K562 (cell line): Measurements from ENCODE around the gene TAOK2. TPM values are rescaled to one million over a fixed set of nuclear protein-coding genes. Genes with fewer than 3 reads are reported as not detected.

Experiments
- ATF7 ChIP-seq: fragments of 450-650 bp; IDR thresholded peaks from 2 replicates; pipeline ENCODE4 v1.7.1; 2014; ENCODE audit warnings: mild to moderate bottlenecking, moderate library complexity
- JUNB ChIP-seq: fragments of 450-650 bp; formaldehyde crosslinking; conservative IDR thresholded peaks from 2 replicates; pipeline ENCODE4 v1.4.0; 2020; ENCODE audit warnings: mild to moderate bottlenecking
- KLF13 ChIP-seq: fragments of 450-650 bp; IDR thresholded peaks from 2 replicates; pipeline ENCODE4 v1.6.1; 2016; ENCODE audit warnings: missing genetic modification characterization, low read depth, mild to moderate bottlenecking, missing compliant biosample characterization, moderate library complexity, borderline replicate concordance
- MLLT1 ChIP-seq, 2 experiments: fragments of 450-650 bp; IDR thresholded peaks; 2 replicates each; pipeline ENCODE4 v1.6.1; 2016
- POLR2B ChIP-seq: fragments of 450-650 bp; IDR thresholded peaks from 2 replicates; pipeline ENCODE4 v1.6.1; 2018; ENCODE audit warnings: low read depth; ENCODE audit not compliant: partially characterized antibody
- RFX7 ChIP-seq: fragments of 250-450 bp; sonication (Bioruptor Pico); IDR thresholded peaks from 2 replicates; pipeline ENCODE4 v1.5.1; 2021; ENCODE audit warnings: mild to moderate bottlenecking
- TRIM24 ChIP-seq, 2 experiments: fragments of 450-650 bp; IDR thresholded peaks; 2 replicates each; pipeline ENCODE4 v1.6.1; 2016
- ZNF324 ChIP-seq: fragments of 250-450 bp; sonication (Bioruptor Pico); IDR thresholded peaks from 2 replicates; pipeline ENCODE4 v1.4.0; 2020; ENCODE audit warnings: mild to moderate bottlenecking
- polyA plus RNA-seq, 8 experiments: library from polyadenylated mRNA; depleted of rRNA in 4 of 8; stranded (reverse) in 5 of 8; unstranded in 3 of 8; fragments of >200 nt; fragmentation: Nextera tagmentation in 2 of 8; fragmentation: Illumina TruSeq in 1 of 8; extraction: Ambion mirVana in 2 of 8; extraction: Trizol in 1 of 8; gene quantifications; 2 replicates each; pipeline versions ENCODE4 v1.2.1 to v1.2.3, GENCODE V29; 2011 to 2014; ENCODE audit warnings: inconsistent platforms in 1 of 8, missing spikeins in 1 of 8
- total RNA-seq, 7 experiments: library from RNA; depleted of rRNA in 6 of 7; stranded (reverse); fragments of >200 nt in 6 of 7; fragmentation: Illumina TruSeq in 2 of 7; extraction: Trizol in 2 of 7; gene quantifications; 2 replicates each; pipeline versions ENCODE4 v1.2.1 to v1.2.3, GENCODE V29; 2011 to 2021; ENCODE audit warnings: low replicate concordance in 1 of 7
- TF ChIP-seq, protein P1 (sequence below), 2 experiments: fragments of 450-650 bp in 1 of 2; sonication (generic) in 1 of 2; formaldehyde crosslinking in 1 of 2; IDR thresholded peaks; 2 replicates each; pipeline versions ENCODE4 v1.7.1 to v1.9.0; 2016 to 2022; ENCODE audit warnings: inconsistent platforms in 1 of 2, mild to moderate bottlenecking in 1 of 2, missing genetic modification reagents in 1 of 2
- TF ChIP-seq, protein P2 (sequence below): sonication (generic); formaldehyde crosslinking; IDR thresholded peaks from 2 replicates; pipeline ENCODE4 v1.8.0; 2023; ENCODE audit warnings: missing genetic modification reagents, mild to moderate bottlenecking, borderline replicate concordance

TAOK2 gene
- total and polyA plus RNA-seq, 9 of the 15 experiments (the other 6 are each of a cell fraction or from before 2014, with no cell fraction given), result 0.10 to 41.8 (median 13.7) TPM

DNA sequence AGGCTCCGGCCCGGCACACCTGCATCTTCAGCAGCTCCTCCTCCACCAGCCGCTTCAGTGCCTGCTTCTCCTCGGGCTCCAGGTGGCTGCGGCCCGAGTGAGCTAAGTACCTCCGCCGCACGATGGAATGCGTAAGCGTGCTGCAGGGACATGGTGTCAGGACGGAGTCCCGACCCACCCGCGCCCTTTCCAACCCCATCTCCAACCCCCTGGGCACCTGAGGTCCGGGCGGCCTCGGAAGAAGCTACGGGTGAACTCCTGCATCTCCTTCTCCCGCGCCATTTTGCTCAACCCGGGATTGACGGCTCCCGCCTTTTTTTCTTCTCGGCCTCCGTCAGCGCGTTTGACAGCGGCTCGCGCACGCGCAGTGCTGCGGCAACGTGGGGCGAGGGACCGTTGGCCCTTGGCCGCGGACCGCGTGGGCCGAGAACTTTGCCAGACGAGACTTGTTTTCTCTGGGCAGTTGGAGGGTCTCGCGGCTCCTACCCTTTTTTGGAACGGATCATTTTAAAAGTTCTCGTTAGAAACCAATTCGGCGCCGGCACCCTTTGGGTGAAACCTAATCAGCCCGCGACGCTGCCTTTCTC, 21.7 kb downstream of the TAOK2 start, which contains the start of gene HIRIP3 (continued):
- TF ChIP-seq, protein P1, sequence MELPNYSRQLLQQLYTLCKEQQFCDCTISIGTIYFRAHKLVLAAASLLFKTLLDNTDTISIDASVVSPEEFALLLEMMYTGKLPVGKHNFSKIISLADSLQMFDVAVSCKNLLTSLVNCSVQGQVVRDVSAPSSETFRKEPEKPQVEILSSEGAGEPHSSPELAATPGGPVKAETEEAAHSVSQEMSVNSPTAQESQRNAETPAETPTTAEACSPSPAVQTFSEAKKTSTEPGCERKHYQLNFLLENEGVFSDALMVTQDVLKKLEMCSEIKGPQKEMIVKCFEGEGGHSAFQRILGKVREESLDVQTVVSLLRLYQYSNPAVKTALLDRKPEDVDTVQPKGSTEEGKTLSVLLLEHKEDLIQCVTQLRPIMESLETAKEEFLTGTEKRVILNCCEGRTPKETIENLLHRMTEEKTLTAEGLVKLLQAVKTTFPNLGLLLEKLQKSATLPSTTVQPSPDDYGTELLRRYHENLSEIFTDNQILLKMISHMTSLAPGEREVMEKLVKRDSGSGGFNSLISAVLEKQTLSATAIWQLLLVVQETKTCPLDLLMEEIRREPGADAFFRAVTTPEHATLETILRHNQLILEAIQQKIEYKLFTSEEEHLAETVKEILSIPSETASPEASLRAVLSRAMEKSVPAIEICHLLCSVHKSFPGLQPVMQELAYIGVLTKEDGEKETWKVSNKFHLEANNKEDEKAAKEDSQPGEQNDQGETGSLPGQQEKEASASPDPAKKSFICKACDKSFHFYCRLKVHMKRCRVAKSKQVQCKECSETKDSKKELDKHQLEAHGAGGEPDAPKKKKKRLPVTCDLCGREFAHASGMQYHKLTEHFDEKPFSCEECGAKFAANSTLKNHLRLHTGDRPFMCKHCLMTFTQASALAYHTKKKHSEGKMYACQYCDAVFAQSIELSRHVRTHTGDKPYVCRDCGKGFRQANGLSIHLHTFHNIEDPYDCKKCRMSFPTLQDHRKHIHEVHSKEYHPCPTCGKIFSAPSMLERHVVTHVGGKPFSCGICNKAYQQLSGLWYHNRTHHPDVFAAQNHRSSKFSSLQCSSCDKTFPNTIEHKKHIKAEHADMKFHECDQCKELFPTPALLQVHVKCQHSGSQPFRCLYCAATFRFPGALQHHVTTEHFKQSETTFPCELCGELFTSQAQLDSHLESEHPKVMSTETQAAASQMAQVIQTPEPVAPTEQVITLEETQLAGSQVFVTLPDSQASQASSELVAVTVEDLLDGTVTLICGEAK (IDR thresholded peaks at IDR 0.05), result 0 out of 2 replicates have a peak, but pooled peaks have one; percentile 14
- TF ChIP-seq, protein P1 (CRISPR knock-in tag; IDR thresholded peaks at IDR 0.05), result no peak
- 0 out of 2 replicates have a peak, but pooled peaks have one; percentile 21 for TF ChIP-seq RFX7 (CRISPR knock-in tag)
- 0 out of 4 replicates have a peak, but pooled peaks of 1 of the 2 experiments have one; percentile 15 for TF ChIP-seq TRIM24 (IDR thresholded peaks at IDR 0.05)
- no peak for TF ChIP-seq KLF13 (tag)
- TF ChIP-seq ZNF324, result no peak
- no peak for TF ChIP-seq JUNB
- TF ChIP-seq, protein P2, sequence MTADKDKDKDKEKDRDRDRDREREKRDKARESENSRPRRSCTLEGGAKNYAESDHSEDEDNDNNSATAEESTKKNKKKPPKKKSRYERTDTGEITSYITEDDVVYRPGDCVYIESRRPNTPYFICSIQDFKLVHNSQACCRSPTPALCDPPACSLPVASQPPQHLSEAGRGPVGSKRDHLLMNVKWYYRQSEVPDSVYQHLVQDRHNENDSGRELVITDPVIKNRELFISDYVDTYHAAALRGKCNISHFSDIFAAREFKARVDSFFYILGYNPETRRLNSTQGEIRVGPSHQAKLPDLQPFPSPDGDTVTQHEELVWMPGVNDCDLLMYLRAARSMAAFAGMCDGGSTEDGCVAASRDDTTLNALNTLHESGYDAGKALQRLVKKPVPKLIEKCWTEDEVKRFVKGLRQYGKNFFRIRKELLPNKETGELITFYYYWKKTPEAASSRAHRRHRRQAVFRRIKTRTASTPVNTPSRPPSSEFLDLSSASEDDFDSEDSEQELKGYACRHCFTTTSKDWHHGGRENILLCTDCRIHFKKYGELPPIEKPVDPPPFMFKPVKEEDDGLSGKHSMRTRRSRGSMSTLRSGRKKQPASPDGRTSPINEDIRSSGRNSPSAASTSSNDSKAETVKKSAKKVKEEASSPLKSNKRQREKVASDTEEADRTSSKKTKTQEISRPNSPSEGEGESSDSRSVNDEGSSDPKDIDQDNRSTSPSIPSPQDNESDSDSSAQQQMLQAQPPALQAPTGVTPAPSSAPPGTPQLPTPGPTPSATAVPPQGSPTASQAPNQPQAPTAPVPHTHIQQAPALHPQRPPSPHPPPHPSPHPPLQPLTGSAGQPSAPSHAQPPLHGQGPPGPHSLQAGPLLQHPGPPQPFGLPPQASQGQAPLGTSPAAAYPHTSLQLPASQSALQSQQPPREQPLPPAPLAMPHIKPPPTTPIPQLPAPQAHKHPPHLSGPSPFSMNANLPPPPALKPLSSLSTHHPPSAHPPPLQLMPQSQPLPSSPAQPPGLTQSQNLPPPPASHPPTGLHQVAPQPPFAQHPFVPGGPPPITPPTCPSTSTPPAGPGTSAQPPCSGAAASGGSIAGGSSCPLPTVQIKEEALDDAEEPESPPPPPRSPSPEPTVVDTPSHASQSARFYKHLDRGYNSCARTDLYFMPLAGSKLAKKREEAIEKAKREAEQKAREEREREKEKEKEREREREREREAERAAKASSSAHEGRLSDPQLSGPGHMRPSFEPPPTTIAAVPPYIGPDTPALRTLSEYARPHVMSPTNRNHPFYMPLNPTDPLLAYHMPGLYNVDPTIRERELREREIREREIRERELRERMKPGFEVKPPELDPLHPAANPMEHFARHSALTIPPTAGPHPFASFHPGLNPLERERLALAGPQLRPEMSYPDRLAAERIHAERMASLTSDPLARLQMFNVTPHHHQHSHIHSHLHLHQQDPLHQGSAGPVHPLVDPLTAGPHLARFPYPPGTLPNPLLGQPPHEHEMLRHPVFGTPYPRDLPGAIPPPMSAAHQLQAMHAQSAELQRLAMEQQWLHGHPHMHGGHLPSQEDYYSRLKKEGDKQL (CRISPR knock-in tag), result no peak
- TF ChIP-seq MLLT1 (IDR thresholded peaks at IDR 0.05), result no peak
- peak; percentile 47 for TF ChIP-seq POLR2B
- TF ChIP-seq ATF7, result no peak
